Fibroblast of skin of left quadriceps (primary cell): ENCODE measurements around the gene RNF2.
"Not testable (repeated sequence)": the region's sequence is repeated elsewhere in the genome, so short reads cannot be mapped to it uniquely, and the experiment has no call there.

ENCODE experiments used
- DNase-seq, 2 experiments: peaks; one replicate each; pipeline ENCODE4 v3.0.0-alpha.2; 2013; ENCODE audit warnings: low read depth in 2 of 2

Gene RNF2

DNA sequence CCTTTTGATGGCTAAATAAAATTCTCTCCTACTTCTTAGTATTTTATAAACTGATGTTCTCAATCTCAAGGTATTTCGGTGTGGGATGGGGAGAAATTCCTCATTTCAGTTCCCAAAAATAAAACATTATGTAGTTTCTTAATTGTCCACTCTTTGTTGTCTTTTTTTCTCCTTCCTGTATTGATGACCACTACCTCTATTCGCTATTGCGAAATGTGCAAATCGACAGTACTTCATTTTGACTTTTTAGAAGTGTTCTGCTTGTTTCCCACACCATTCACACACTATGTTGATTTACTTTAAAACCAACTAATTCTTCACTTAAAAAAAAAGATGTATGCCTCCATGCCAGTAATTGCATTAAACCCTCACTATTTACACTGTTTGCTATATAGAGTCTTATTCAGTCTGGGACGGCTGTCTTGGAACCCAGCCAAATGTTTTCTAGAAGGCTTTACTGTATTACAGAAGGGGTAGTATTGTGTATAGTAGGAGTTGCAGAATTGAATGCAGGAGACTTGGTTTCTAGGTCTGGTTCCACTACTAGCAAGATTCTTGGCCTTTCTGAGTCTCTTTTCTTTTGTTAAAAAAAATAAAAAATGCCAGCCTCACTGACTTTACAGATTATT, 5.6 kb downstream of the RNF2 start:
- DNase-seq = no peak

- no peak for DNase-seq
These were observed 7.8 kb downstream of the RNF2 start for GRCh38 chr1:185053204-185053603.

- DNase-seq = no peak
These were observed 9.2 kb downstream of the RNF2 start for GRCh38 chr1:185054365-185055060.

- DNase-seq = no peak
These were observed 12.8 kb downstream of the RNF2 start for GRCh38 chr1:185058110-185058509.

DNA sequence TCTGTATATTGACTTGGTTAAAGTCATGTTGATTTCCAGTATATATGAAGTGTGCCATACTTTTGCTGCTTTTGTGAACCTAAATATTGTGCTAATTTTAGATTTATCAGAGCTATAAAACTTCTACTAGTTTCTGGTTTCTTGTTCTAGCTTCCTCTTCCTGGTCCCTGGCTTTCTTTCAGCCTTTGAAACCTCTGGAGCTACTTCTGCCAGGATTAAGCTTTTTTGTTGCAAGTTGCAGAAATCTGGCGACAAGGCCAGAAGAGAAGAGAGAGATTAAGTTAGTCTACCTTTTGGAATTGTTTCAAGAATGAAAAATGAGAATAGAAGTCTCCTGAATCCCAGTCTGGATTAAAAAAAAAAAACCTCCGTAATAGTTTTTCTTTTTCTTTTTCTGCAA, 13.5 kb downstream of the RNF2 start:
- DNase-seq = no peak

GRCh38 chr1:185059950-185060571, 14.7 kb downstream of the RNF2 start:
- DNase-seq = no peak

DNA sequence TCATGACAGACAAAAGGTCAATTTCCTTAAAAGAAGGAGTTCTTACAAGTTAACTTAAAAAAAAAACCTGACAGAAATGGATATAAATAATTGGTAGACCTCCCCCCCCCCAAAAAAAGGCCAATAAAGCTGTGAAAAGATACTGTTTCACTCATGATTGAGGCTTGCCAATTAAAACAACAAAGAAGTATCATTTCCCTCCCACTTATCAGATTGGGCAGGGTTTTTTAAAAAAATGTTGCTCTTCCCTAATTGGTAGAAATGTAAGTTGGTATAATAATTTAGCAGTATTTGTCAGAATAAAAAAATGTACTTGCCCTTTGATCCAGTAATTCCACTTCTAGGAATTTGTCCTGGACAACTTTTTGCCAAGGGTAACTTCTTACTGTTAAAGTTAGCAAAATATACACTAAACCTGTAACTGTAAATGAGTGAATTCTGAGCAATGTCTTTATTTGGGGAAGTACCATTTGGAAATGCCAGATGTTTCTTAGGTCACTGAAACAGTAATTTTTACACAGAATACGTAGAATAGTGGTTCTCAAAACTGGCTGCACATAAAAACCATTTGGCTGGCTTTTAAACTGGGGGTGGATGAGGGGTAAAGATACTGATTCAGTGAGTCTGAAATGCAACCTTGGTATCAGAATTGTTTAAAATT, 17.5 kb downstream of the RNF2 start:
- DNase-seq = no peak

DNA sequence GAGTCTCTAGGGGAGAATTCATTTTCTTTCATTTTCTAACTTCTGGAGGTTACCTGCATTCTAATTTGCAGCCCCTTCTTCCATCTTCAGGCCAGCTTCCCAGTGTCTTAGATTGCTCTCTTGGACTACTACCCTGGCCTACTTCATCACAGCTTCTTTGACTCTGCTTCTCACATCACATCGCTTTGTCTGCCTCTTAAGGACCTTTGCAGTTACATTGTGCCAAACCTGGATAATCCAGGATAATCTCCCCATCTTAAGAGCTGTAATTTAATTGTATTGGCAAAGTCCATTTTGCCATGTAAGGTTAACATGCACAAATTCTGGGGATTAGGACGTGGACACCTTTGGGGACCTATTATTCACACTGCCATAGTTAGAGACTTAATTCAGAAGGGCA, 18.4 kb downstream of the RNF2 start:
- DNase-seq = no peak

DNA sequence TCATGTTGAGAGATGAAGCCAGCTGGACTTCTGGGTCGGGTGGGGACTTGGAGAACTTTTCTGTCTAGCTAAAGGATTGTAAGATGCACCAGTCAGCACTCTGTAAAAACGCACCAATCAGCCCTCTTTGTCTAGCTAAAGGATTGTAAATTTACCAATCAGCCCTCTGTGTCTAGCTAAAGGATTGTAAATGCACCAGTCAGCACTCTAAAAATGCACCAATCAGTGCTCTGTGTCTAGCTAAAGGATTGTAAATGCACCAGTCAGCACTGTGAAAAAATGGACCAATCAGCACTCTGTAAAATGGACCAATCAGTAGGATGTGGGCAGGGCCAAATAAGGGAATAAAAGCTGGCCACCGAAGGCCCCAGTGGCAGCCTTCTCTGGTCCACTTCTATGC, 19.6 kb downstream of the RNF2 start:
- DNase-seq = not testable (repeated sequence)

DNA sequence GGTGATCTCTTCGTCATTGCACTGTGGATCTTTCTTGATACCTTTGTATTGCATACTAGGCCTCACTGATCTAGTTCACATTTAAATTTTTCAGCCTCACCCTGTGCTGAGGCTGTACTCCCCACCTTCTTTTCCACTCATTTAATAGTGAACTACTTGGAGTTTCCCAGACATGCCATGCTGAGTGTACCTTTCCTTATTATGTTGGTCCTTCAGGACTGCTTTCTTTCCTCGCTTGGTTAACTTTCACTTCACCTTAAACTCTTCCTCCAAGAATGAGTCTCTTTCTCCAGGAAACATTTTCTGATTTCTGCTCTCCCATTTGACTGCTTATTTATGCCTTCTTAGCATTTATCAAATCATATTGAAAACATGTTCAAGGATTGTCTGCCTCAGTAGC, 20.8 kb downstream of the RNF2 start:
- DNase-seq = no peak

DNA sequence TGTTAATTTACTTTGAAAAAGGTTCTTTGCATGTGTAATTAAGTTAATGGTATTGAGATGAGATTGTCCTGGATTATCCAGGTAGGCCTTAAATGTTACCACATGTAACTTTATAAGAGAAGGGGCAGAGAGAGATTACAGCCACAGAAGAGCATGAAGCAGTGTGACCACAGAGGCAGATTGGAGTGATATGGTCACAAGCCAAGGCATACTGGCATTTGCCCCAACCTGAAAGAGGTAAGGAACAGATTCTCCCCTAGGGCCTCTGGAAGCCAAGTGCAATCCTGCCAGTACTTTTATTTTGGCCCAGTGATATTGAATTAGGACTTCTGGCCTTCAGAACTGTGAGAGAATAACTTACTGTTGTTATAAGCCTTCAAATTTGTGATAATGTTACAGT, 23.0 kb downstream of the RNF2 start:
- DNase-seq = no peak

DNA sequence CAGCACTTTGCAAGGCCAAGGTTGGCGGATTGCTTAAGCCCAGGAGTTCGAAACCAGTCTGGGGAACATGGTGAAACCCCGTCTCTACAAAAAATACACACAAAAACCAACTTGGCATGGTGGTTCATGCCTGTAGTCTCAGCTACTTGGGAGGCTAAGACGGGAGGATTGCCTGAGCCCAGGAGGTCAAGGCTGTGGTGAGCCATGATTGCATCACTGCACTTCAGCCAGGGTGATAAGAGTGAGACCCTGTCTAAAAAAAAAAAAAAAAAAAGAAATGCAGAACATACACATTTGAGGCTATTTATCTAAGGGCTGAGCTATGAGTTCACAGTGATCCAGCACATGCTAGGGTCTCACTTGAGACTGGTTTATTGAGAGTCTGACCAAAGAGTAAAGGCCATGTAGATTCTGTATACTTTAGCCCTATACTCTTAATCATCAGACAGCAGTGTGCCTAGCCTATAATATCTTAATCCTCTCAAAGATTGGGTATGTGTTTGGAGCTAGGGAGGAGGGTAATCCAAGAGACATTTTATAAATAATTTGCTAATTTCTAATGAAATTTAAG, 23.9 kb downstream of the RNF2 start:
- no peak for DNase-seq

GRCh38 chr1:185070051-185070450, 24.7 kb downstream of the RNF2 start:
- no peak for DNase-seq

GRCh38 chr1:185073725-185074124, 28.4 kb downstream of the RNF2 start:
- DNase-seq = no peak

DNA sequence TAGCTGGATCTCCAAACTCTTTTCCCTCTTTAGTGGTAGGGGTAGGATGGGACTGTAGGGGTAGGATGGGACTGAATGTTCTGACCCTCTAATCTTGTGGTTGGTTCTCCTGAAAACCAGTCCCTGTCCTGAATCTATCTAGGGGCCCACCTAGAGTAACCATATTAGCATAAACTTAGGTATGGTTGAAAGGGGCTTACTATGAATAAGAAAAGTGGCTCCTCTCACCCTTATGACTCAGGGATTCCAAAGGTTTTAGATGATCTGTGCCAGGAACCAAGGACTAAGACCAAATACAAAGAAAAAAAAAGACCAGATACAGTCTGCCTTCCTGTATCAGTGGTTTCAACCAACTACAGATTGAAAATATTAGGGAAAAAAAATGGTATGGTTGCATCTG, 28.9 kb downstream of the RNF2 start:
- peak; percentile 3 to 6 for DNase-seq

- DNase-seq = no peak
These were observed 30.1 kb downstream of the RNF2 start for GRCh38 chr1:185075476-185075875.

DNA sequence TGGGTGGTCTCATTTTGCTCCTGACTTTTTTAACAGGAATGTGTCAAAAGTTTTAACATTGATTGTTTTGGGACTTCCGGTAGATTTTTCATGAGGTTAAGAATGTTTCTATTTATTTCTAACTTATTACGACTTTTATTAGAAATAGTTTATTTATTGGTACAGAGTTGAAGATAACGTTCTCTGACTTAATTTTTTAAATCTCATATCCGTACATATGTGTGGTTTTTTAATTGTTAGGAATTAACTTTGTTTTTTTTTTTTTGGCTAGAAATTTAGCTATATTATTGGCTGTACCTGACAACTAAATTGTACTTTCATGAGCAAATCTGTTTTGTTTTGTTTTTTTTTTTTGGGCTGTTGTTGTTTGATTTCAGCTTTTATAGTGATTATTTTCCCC, 32.0 kb downstream of the RNF2 start:
- DNase-seq = no peak

DNA sequence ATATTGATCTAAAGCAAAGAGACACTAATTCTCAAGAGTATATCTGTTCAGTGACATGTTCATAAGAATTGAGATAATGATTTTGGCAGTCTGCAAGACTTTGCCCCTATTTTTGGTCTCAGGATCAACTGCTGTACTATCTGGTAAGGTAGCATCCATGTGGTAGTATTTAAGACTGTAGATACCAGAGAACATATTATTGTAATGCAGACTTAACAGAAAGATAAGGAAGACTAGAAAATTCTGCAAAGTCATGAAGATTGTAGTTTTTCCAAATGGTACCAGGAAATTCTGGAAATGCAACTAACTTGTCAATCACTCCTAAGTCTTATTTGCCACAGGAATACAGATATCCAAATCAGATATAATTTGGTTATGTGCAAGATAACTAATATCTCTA, 35.1 kb downstream of the RNF2 start:
- no peak for DNase-seq

DNA sequence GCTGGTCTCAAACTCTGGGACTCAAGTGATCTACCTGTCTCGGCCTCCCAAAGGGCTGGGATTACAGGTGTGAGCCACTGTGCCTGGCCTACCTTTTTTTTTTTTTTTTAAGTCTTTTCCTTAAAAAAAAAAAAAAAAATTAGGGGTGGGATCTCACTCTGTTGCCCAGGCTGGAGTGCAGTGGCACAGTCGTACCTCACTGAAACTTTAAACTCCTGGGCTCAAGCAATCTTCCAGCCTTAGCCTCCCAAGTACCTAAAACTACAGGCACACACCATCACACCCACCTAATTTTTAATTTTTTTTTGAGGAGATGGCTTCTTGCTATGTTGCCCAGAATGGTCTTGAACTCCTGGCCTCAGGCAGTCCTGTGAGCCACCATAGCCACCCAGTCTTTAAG, 38.5 kb downstream of the RNF2 start:
- DNase-seq = no peak

DNA sequence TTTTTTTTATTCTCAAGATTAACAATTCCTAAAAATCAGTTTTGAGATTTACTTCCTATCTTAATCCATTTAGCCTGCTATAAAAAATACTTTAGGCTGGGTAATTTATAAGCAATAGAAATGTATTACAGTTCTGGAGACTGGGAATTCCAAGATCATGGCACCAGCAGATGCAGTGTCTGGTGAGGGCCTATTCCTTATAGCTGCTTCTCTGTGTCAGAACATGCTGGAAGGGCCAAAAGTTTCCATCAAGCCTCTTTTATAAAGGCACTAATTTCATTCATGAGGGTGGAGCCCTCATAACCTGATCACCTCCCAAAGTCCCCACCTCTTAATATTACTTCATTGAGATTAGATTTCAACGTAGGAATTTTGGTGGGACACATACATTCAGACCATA, 41.7 kb downstream of the RNF2 start:
- no peak for DNase-seq

DNA sequence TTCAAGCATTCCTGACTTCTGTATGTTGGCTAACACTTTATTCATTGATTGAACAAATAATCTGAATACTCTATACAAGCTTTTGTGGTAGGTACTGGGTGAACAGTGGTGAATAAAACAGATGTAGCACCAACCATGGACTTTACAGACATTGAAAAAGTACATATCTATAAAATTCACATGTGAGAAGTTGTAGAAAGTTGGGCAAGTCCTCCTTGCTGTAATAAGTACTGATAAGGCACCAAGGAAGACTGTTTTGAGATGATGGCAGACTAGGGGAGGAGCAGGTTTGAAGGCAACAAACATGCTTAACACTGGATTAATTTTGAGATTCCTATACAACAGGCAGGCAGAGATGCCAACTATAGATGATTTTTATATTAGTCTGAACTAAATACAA, 42.4 kb downstream of the RNF2 start:
- no peak for DNase-seq

- DNase-seq = no peak
These were observed 46.1 kb downstream of the RNF2 start for GRCh38 chr1:185091480-185091879.

DNA sequence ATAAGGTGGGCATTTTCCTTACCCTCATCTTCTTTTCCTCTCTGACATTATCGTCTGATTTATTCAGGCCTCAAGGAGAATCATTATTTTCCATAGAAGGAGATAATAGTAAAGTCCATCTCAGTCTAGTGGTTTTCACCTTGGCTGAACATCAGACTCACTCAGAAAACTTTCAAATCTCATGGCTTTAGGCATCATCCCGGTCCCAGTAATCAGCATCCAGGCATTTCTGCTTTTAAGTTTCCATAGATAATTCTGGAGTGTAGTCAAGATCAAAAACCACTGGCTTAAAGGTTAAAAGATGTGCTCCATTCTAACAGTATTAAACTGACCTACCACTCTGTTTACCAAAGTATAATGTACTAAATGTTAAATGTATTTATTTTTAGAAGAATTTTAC, 49.4 kb downstream of the RNF2 start:
- no peak for DNase-seq
